OCI-LY3 (cell line): ENCODE results near the gene ILRUN.
"Not testable (repeated sequence)": the region's sequence is repeated elsewhere in the genome, so short reads cannot be mapped to it uniquely, and the experiment has no call there.

Source experiments
- H2AFZ ChIP-seq: fragments of 200-600, 300-600 bp; shearing (Covaris generic); 2 replicates; pipeline ENCODE4 v1.6.0; 2014; ENCODE audit warnings: antibody characterized with exemption, low read depth, low read length
- H3K27ac ChIP-seq: fragments of 200-600, 300-600 bp; sonication (generic); 2 replicates; pipeline ENCODE4 v1.5.1; 2014; ENCODE audit warnings: mild to moderate bottlenecking, low read length, moderate library complexity, mixed read lengths
- H3K27me3 ChIP-seq: fragments of 200-600, 300-600 bp; sonication (generic); 2 replicates; pipeline ENCODE4 v1.6.1; 2014; ENCODE audit warnings: low read depth, low read length, mixed read lengths
- H3K36me3 ChIP-seq: fragments of 200-600, 300-600 bp; sonication (generic); replicated peaks from 2 replicates; pipeline ENCODE3; 2014; ENCODE audit warnings: low read depth, low read length, mixed read lengths
- H3K4me1 ChIP-seq: fragments of 300-600, 200-600 bp; sonication (generic); 2 replicates; pipeline ENCODE4 v1.6.1; 2014; ENCODE audit warnings: low read length, mixed read lengths
- H3K4me2 ChIP-seq: fragments of 200-600, 300-600 bp; sonication (generic); 2 replicates; pipeline ENCODE4 v1.6.1; 2014; ENCODE audit warnings: low read length, mixed read lengths
- H3K4me3 ChIP-seq: fragments of 300-600, 200-600 bp; sonication (generic); 2 replicates; pipeline ENCODE4 v1.5.1; 2014; ENCODE audit warnings: antibody characterized with exemption, mild to moderate bottlenecking, low read length, moderate library complexity
- H3K79me2 ChIP-seq: fragments of 300-600, 200-600 bp; shearing (Covaris generic); 2 replicates; pipeline ENCODE4 v1.6.1; 2014; ENCODE audit warnings: mild to moderate bottlenecking, low read length, mixed read lengths
- H3K9ac ChIP-seq: fragments of 300-600, 200-600 bp; shearing (Covaris generic); 2 replicates; pipeline ENCODE4 v1.6.0; 2014; ENCODE audit warnings: mild to moderate bottlenecking, low read length, moderate library complexity
- H3K9me3 ChIP-seq: fragments of 200-600, 300-600 bp; shearing (Covaris generic); 2 replicates; pipeline ENCODE4 v1.6.1; 2014; ENCODE audit warnings: low read length, mixed read lengths; ENCODE audit not compliant: insufficient read depth
- H4K20me1 ChIP-seq: fragments of 200-600, 300-600 bp; sonication (generic); 2 replicates; pipeline ENCODE4 v1.6.1; 2016; ENCODE audit warnings: low read length, mixed read lengths; ENCODE audit not compliant: insufficient read depth
- EZH2phosphoT487 ChIP-seq: fragments of 200-600 bp; shearing (Covaris generic); IDR thresholded peaks from 2 replicates; pipeline ENCODE4 v1.6.1; 2018; ENCODE audit warnings: antibody characterized with exemption, mixed run types, low read depth
- TF ChIP-seq, protein P1 (sequence below): fragments of 200-600, 300-600 bp; sonication (generic); IDR thresholded peaks from 2 replicates; pipeline ENCODE4 v1.5.1; 2014; ENCODE audit warnings: antibody characterized with exemption, low read length, low read depth

The ILRUN gene

DNA sequence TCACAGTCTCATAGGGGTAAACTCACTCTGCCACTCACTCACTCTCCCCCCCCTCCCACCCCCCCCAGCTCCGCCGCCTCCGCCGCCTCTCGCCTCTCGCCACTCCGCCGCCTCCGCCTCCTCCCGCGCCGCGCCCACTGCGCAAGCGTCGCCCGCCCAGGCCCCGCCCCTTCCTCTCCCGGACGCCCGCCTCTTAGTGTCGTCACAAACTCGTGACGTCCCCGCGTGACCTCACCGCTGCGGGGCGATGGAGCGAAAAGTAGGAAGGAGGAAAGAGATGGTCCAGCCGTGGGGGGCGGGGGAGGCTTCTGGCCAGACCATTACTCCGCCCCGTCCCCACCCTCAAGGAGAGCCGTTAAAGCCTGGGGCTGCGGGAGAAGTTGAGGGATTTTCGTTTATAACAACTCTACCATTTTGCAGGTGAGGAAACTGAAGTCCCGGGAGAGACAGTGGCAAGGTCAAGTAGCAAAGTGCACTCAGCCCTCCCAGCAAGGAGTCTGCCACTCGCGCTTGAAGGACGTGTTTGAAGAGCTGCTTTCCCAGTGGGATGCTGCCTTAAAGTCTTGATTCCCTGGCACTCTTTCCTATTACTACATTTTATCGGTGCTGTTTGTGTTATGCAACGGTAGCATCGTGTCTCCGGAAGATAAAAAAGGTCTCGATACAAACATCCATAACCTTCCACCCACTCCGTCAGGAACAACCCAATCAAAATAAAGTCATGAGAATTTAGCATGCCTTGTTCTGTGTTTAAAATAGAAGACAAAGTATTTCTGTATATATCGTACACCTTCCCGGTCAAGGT is at the start of gene ILRUN:
Gene ILRUN, minus strand, starts transcription at position 29 of the 805 bp plus-strand sequence. CDS start 164 bp downstream, outside the sequence.
- Histone ChIP-seq H3K4me2 (peak within 1 kb of the TSS; percentile 90), H3K4me3 (peak within 1 kb of the TSS; percentile 98), H3K79me2 (peaks cover 46% of the 10 kb centered on the region), H3K4me1 (peaks cover 23% of the 10 kb centered on the region), H4K20me1 (peaks cover 29% of the 10 kb centered on the region), H3K36me3 (peaks cover 4% of the 10 kb centered on the region), H3K27ac (peak within 1 kb of the TSS; percentile 73), H3K27me3 (no peaks in the 10 kb centered on the region), H3K9me3 (no peaks in the 10 kb centered on the region), H3K9ac (peak within 1 kb of the TSS; percentile 95), H2AFZ (peak within 1 kb of the TSS; percentile 42; the same call in 1 of the 2 replicates)
- no peak for TF ChIP-seq EZH2phosphoT487
- TF ChIP-seq, protein P1, sequence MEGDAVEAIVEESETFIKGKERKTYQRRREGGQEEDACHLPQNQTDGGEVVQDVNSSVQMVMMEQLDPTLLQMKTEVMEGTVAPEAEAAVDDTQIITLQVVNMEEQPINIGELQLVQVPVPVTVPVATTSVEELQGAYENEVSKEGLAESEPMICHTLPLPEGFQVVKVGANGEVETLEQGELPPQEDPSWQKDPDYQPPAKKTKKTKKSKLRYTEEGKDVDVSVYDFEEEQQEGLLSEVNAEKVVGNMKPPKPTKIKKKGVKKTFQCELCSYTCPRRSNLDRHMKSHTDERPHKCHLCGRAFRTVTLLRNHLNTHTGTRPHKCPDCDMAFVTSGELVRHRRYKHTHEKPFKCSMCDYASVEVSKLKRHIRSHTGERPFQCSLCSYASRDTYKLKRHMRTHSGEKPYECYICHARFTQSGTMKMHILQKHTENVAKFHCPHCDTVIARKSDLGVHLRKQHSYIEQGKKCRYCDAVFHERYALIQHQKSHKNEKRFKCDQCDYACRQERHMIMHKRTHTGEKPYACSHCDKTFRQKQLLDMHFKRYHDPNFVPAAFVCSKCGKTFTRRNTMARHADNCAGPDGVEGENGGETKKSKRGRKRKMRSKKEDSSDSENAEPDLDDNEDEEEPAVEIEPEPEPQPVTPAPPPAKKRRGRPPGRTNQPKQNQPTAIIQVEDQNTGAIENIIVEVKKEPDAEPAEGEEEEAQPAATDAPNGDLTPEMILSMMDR, result no peak

- no peaks in the 10 kb centered on the region for H3K9me3 ChIP-seq
- TF ChIP-seq, protein P1, result no peak
- no peak for TF ChIP-seq EZH2phosphoT487
Measured at GRCh38 chr6:34745277-34746103, 48.9 kb upstream of the ILRUN start.

GRCh38 chr6:34744294-34744647 is 47.7 kb upstream of the ILRUN start:
- not testable (repeated sequence) for H3K4me2 ChIP-seq, H4K20me1 ChIP-seq, H3K27me3 ChIP-seq, H3K9me3 ChIP-seq, H2AFZ ChIP-seq, H3K36me3 ChIP-seq, H3K79me2 ChIP-seq, H3K4me1 ChIP-seq, H3K9ac ChIP-seq, H3K4me3 ChIP-seq, H3K27ac ChIP-seq

More at GRCh38 chr6:34745277-34746103, 48.9 kb upstream of the ILRUN start:
- H3K27ac ChIP-seq, result no peak overlapping the region
- H3K4me2 ChIP-seq, result no peak overlapping the region
- no peaks in the 10 kb centered on the region for H3K79me2 ChIP-seq
- H2AFZ ChIP-seq, result no peak overlapping the region
- H3K36me3 ChIP-seq, result no peaks in the 10 kb centered on the region
- no peak overlapping the region for H3K4me3 ChIP-seq
- no peaks in the 10 kb centered on the region for H4K20me1 ChIP-seq
- no peak overlapping the region for H3K9ac ChIP-seq
- no peaks in the 10 kb centered on the region for H3K4me1 ChIP-seq
- no peaks in the 10 kb centered on the region for H3K27me3 ChIP-seq

- no peak overlapping the region for H3K4me2 ChIP-seq
- TF ChIP-seq, protein P1, result no peak
- TF ChIP-seq EZH2phosphoT487, result no peak
- H3K4me1 ChIP-seq, result no peaks in the 10 kb centered on the region
- no peaks in the 10 kb centered on the region for H3K9me3 ChIP-seq
- no peaks in the 10 kb centered on the region for H3K79me2 ChIP-seq
- no peak overlapping the region for H3K27ac ChIP-seq
- no peaks in the 10 kb centered on the region for H4K20me1 ChIP-seq
- H3K36me3 ChIP-seq, result no peaks in the 10 kb centered on the region
- H3K27me3 ChIP-seq, result no peaks in the 10 kb centered on the region
- H3K4me3 ChIP-seq, result no peak overlapping the region
- H2AFZ ChIP-seq, result no peak overlapping the region
- no peak overlapping the region for H3K9ac ChIP-seq
Measured at GRCh38 chr6:34743625-34744293, 47.2 kb upstream of the ILRUN start.
